GM12872 (cell line): ENCODE results near the gene GAD1.
A peak's percentile ranks its signal among the peaks of the same experiment; 100 is the strongest.

Experiments used
- TF ChIP-seq, protein P1 (sequence below): IDR thresholded peaks from 3 replicates; pipeline ENCODE4 v1.5.1; 2011; ENCODE audit warnings: low read depth, mild to moderate bottlenecking, low read length, moderate library complexity; ENCODE audit not compliant: insufficient read depth

The GAD1 gene

DNA sequence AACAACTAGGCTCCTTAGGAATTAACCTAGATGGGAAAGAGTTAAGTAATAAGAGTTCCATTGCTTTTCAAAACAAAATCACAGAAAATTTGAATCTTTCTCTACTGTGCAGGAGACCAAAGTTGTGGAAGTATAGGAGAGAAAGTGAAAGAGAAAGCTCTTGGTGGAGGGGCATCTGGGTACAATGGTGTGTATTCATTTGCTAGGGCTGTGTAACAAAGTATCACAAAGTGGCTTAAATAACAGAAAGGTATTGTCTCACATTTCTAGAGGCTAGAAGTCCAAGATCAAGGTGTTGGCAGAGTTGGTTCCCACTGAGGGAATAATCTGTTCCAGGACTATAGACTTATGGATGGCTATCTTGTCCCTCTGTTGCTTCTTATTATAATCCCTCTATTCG is 61.8 kb downstream of the GAD1 start:
- TF ChIP-seq, protein P1, sequence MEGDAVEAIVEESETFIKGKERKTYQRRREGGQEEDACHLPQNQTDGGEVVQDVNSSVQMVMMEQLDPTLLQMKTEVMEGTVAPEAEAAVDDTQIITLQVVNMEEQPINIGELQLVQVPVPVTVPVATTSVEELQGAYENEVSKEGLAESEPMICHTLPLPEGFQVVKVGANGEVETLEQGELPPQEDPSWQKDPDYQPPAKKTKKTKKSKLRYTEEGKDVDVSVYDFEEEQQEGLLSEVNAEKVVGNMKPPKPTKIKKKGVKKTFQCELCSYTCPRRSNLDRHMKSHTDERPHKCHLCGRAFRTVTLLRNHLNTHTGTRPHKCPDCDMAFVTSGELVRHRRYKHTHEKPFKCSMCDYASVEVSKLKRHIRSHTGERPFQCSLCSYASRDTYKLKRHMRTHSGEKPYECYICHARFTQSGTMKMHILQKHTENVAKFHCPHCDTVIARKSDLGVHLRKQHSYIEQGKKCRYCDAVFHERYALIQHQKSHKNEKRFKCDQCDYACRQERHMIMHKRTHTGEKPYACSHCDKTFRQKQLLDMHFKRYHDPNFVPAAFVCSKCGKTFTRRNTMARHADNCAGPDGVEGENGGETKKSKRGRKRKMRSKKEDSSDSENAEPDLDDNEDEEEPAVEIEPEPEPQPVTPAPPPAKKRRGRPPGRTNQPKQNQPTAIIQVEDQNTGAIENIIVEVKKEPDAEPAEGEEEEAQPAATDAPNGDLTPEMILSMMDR, result no peak

DNA sequence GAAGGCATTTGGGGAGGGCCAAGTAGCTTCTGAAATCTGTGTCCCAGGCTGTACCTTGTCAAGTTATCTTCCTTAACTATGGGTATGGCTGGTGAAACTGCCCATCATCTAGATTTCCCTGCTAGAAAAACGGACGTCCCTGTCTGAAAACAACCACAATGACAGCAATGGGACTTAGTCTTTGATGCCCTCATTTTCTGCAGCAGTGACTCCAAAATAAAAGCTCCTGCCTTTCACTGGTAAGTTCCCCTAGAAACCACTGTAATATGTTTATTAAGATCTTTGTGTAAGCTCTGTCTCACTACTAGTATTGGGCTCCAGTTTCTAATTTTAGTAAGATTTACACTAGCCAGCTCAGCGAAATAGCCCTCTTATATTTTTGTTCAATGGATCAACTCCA is 65.2 kb downstream of the GAD1 start:
- TF ChIP-seq, protein P1, result no peak

DNA sequence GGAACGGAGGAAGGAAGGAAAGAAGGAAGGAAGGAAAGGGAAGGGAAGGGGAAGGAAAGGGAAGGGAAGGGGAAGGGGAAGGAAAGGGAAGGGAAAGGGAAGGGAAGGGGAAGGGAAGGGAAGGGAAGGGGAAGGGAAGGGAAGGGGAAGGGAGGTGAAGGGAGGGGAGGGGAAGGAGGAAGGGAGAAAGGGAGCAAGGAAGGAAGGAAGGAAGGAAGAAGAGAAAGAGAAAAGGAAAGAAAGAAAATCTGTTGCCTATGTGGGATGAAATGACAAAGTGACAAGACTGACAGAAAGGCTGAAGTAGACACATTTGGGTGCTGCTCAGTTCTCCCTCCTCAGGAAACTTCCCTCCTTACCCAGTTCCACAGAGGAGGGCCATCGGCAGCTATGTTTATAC is 66.1 kb downstream of the GAD1 start:
- TF ChIP-seq, protein P1, result no peak

DNA sequence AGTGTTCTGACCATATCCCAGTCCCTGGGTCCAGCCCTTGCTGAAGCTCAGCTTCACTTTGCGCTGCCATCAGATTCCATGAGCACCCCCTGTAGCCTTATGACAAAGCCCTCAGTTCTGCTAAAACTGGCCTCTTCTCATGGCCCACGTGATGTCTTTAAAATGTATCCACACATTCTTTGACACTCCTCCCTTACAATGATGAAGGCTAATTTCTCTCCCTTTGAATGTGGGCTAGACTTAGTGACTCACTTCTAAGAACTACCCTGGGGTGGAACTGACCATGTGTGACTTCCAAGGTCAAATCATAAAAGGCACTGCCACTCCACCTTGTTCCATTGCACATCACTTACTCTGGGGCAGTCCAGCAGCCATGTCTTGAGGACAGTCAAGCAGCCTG is 67.0 kb downstream of the GAD1 start:
- TF ChIP-seq, protein P1, result no peak

DNA sequence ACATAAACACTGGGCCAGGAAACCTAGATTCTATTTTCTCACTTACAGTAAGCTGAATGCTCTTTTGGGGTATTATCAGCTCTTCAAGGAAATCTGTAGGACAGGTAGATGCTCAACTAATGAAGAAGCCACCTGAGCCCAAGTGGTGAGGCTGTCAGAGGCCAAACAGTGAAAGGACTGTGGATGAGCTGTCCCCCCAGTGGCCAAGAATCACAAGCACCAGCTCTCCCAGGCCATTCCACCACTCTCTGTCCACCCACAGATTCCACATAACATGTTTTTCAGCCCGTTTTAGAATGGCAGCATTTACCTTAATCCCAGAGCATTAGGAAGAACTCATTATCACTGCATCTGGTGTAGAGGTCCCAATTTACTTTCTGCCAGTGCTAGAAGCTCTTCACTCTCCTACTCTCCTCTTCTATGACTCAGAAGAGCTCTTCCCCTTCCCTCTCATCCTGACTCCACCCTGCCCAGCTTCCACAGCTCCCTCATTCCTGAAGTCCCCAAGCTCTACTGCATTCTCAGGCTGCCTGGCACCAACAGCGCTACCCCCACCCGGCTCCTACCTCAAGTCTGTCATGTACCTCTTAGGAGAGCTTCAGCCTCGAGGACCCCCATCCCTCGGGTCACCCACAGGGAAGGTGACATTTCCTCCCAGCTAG is 68.6 kb downstream of the GAD1 start:
- TF ChIP-seq, protein P1, result peak; percentile 17; the same call in 1 of the 3 replicates

DNA sequence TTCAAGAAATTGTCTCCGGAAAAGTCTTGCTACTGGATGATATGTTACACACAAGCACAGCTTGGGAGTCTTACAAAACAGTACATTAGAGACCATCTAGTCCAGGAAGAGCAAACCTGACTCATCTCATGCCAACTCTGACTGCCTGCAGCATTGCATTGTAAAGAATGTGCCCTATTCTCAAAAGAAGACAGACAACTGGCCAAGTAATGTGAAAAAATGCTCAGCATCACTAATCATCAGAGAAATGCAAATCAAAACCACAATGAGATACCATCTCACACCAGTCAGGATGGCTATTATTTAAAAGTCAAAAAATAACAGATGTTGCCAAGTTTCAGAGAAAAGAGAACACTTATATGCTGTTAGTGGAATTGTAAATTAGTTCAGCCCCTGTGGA is 69.7 kb downstream of the GAD1 start:
- TF ChIP-seq, protein P1, result no peak

DNA sequence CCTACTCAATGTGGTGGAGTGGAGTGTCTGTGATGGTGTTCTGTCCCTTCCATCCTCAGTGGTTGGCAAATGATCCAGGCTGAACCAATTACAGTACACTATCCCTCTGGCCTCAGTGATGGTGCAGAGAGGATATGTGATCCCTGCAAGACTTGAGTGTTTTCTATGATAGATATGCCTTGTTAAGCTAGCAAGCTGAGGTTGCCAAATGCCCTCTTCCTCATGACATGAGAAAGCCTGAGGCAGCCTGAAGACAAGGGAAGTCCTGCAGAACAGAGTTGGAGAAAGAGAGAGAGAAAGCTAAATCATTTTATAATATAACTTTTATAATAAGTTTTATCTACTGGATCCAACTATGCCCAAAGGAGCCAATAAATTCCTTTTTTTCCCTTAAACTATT is 70.8 kb downstream of the GAD1 start:
- TF ChIP-seq, protein P1, result no peak
